ENCODE measurements around the gene PBLD. TPM values are rescaled to one million over a fixed set of nuclear protein-coding genes. Genes with fewer than 3 reads are reported as not detected.

The PBLD gene
- total RNA-seq, 3 donors from 2014 or later: 5.9 to 16.2 (median 7.2) TPM

- H3K4me3 ChIP-seq: no peak overlapping the region
- DNase-seq (ENCODE audit: low spot score in 2 of 2): no peak
- H3K27ac ChIP-seq: no peak overlapping the region
- H3K36me3 ChIP-seq: no peaks in the 10 kb centered on the region
- intact Hi-C loops (cut with DNase I; ENCODE audit: low total_unique reads): no loop called here
- no peak for TF ChIP-seq POLR2A (IDR thresholded peaks at IDR 0.05)
- TF ChIP-seq, protein P1, sequence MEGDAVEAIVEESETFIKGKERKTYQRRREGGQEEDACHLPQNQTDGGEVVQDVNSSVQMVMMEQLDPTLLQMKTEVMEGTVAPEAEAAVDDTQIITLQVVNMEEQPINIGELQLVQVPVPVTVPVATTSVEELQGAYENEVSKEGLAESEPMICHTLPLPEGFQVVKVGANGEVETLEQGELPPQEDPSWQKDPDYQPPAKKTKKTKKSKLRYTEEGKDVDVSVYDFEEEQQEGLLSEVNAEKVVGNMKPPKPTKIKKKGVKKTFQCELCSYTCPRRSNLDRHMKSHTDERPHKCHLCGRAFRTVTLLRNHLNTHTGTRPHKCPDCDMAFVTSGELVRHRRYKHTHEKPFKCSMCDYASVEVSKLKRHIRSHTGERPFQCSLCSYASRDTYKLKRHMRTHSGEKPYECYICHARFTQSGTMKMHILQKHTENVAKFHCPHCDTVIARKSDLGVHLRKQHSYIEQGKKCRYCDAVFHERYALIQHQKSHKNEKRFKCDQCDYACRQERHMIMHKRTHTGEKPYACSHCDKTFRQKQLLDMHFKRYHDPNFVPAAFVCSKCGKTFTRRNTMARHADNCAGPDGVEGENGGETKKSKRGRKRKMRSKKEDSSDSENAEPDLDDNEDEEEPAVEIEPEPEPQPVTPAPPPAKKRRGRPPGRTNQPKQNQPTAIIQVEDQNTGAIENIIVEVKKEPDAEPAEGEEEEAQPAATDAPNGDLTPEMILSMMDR (IDR thresholded peaks at IDR 0.05): no peak
- no peak for TF ChIP-seq POLR2AphosphoS5 (IDR thresholded peaks at IDR 0.05)
- H3K4me1 ChIP-seq: no peaks in the 10 kb centered on the region
- H3K27me3 ChIP-seq: no peaks in the 10 kb centered on the region
- no peaks in the 10 kb centered on the region for H3K9me3 ChIP-seq
Measured at GRCh38 chr10:68302503-68302823, 30.3 kb downstream of the PBLD start.

- no peak for DNase-seq (ENCODE audit: low spot score in 2 of 2)
- Histone ChIP-seq H3K27me3 (no peaks in the 10 kb centered on the region), H3K4me1 (no peaks in the 10 kb centered on the region), H3K9me3 (no peaks in the 10 kb centered on the region), H3K36me3 (no peaks in the 10 kb centered on the region), H3K27ac (no peak overlapping the region), H3K4me3 (no peak overlapping the region)
- TF ChIP-seq, protein P1 (IDR thresholded peaks at IDR 0.05): peak; percentile 29 to 59 (median 32)
- no peak for TF ChIP-seq POLR2A (IDR thresholded peaks at IDR 0.05)
- no peak for TF ChIP-seq POLR2AphosphoS5 (IDR thresholded peaks at IDR 0.05)
- intact Hi-C loops (cut with DNase I; ENCODE audit: low total_unique reads): no loop called here
Measured at GRCh38 chr10:68301790-68302502, 30.8 kb downstream of the PBLD start.

- H3K9me3 ChIP-seq: no peaks in the 10 kb centered on the region
- no peak overlapping the region for H3K4me3 ChIP-seq
- no peaks in the 10 kb centered on the region for H3K4me1 ChIP-seq
- H3K27me3 ChIP-seq: no peaks in the 10 kb centered on the region
- intact Hi-C loops (cut with DNase I; ENCODE audit: low total_unique reads): no loop called here
- no peak overlapping the region for H3K27ac ChIP-seq
- TF ChIP-seq POLR2A (IDR thresholded peaks at IDR 0.05) (no peak), POLR2AphosphoS5 (IDR thresholded peaks at IDR 0.05) (no peak)
- TF ChIP-seq, protein P1 (IDR thresholded peaks at IDR 0.05): no peak
- H3K36me3 ChIP-seq: no peaks in the 10 kb centered on the region
- DNase-seq (ENCODE audit: low spot score in 2 of 2): no peak
Measured at GRCh38 chr10:68301301-68301700, 31.4 kb downstream of the PBLD start.

- no peaks in the 10 kb centered on the region for H3K36me3 ChIP-seq
- peak overlapping the region in 1 of 2 donors; percentile 63 for H3K27ac ChIP-seq
- intact Hi-C loops (cut with DNase I; ENCODE audit: low total_unique reads): no loop called here
Measured at GRCh38 chr10:68296843-68297663, 35.7 kb downstream of the PBLD start.

More at GRCh38 chr10:68296843-68297663, 35.7 kb downstream of the PBLD start:
- Histone ChIP-seq H3K4me1 (no peaks in the 10 kb centered on the region), H3K27me3 (no peaks in the 10 kb centered on the region), H3K4me3 (no peak overlapping the region), H3K9me3 (no peaks in the 10 kb centered on the region)
- DNase-seq (ENCODE audit: low spot score in 2 of 2): no peak
- no peak for TF ChIP-seq POLR2A (IDR thresholded peaks at IDR 0.05)
- TF ChIP-seq POLR2AphosphoS5 (IDR thresholded peaks at IDR 0.05): no peak
- TF ChIP-seq, protein P1 (IDR thresholded peaks at IDR 0.05): no peak
